D721Med (cell line): Measurements from ENCODE around the gene GRID2.

Experiments
- DNase-seq: peaks from one replicate; pipeline ENCODE4 v3.0.0; 2011; ENCODE audit warnings: low spot score; ENCODE audit not compliant: insufficient read length
- FAIRE-seq: peaks from 2 replicates; lab custom pipeline; 2011; peaks lifted over from hg19 to GRCh38; lab: Jason Lieb, UNC
- TF ChIP-seq, protein P1 (sequence below): IDR thresholded peaks from 2 replicates; pipeline ENCODE4 v1.5.1; 2012; ENCODE audit warnings: mild to moderate bottlenecking, control low read depth; ENCODE audit not compliant: insufficient read depth; ENCODE audit errors: missing control alignments

Gene GRID2

DNA sequence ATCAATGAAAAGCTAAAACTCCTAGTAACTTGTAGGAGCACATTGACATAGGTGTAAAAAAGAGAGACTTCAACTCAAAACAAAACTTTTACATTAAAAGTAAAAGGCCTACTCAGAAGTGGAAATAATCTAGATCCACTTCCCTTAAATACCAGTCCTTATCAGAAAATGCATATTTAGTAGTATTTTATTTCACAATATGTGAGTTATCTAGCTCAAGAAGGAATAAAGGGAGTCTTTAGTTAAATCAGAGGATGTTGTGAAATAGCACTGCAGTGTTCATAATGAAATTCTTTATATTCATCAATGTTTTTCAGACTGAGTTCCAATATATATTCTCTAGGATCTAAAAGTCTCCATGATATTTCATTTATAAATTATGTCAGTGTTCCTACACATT lies 715.0 kb downstream of the GRID2 start:
- FAIRE-seq (no peak), DNase-seq (no peak)
- TF ChIP-seq, protein P1, sequence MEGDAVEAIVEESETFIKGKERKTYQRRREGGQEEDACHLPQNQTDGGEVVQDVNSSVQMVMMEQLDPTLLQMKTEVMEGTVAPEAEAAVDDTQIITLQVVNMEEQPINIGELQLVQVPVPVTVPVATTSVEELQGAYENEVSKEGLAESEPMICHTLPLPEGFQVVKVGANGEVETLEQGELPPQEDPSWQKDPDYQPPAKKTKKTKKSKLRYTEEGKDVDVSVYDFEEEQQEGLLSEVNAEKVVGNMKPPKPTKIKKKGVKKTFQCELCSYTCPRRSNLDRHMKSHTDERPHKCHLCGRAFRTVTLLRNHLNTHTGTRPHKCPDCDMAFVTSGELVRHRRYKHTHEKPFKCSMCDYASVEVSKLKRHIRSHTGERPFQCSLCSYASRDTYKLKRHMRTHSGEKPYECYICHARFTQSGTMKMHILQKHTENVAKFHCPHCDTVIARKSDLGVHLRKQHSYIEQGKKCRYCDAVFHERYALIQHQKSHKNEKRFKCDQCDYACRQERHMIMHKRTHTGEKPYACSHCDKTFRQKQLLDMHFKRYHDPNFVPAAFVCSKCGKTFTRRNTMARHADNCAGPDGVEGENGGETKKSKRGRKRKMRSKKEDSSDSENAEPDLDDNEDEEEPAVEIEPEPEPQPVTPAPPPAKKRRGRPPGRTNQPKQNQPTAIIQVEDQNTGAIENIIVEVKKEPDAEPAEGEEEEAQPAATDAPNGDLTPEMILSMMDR = no peak

DNA sequence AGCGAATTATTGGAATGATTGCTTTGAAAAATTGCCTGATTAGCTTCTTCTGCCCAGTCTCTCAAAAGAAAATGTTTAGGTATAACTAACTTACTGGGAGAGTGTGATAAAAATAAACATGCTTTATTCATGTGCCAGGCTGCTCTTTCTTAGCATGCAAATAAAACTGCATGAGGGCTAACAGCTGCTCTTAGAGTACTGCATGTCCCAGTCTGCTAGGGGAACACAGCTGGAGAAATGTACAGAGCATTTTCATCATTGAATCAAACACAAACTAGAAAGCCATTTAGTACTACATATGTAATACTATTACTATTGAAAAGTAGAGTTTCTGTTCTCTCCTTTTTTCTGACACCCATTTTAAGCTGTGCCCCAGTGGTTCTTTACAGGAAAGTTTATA lies 726.0 kb downstream of the GRID2 start:
- TF ChIP-seq, protein P1 = no peak
- FAIRE-seq (no peak), DNase-seq (no peak)

DNA sequence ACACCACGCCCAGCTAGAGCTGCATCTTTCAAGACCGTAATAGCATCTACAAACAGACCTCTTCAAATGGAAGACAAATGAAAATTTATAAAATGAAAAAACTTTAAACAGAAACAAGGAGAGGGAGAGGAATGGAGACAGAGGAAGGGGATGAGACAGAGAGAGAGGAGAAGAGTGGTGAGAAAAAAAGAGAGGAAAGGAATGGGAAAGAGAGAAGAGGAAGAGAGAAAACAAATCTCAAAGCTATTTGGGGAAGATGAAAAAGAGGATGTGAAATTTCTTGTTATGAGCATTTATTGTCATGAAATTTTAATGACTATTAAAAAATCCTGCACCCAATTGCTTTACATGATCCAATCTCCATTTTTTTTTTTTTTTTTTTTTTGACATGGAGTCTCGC lies 726.9 kb downstream of the GRID2 start:
- DNase-seq (no peak), FAIRE-seq (no peak)
- TF ChIP-seq, protein P1 = no peak

DNA sequence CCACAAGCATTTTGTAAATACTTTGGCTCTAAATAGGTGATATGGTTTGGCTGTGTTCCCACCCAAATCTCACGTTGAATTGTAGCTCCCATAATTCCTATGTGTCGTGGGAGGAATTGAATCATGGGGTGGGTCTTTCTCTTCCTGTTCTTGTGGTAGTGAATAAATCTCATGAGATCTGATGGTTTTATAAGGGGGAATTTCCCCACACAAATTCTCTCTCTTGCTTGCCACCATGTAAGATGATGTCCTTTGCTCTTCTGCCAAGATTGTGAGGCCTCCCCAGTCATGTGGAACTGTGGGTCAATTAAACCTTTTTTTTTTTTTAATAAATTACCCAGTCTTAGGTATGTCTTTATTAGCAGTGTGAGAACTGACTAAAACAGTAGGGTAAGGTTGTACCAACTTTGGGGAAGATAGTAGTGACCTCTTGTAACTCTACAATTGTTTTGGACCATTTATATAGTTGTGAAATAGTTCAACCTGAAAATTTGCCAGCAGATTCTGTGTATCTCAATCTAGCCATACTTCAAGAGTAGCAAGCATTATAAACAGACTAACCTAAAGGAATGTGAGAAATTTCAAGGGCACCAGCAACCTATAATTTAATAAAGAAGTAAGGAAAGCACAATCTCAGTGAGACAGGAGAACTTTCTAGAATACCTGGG lies 727.8 kb downstream of the GRID2 start:
- TF ChIP-seq, protein P1 = no peak
- FAIRE-seq (no peak), DNase-seq (no peak)

DNA sequence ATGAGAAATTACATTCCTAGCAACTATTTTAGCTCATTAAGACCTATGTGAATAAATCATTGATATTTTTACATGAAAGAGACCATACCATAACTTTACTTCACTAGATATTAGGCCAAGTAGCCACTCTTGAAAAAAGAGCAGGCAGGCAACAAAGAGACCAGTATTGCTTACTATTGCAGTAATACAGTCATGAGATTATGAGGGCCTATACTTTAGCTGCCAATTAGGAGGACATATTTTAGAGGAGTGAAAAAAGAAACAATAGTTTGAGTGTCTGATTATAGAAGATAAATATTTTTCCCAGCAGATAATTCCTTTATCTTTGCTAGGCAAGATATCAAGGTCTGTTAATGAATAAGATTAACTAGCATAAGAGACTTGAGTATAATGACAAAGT lies 739.0 kb downstream of the GRID2 start:
- no peak for DNase-seq
- TF ChIP-seq, protein P1 = no peak
- no peak for FAIRE-seq

DNA sequence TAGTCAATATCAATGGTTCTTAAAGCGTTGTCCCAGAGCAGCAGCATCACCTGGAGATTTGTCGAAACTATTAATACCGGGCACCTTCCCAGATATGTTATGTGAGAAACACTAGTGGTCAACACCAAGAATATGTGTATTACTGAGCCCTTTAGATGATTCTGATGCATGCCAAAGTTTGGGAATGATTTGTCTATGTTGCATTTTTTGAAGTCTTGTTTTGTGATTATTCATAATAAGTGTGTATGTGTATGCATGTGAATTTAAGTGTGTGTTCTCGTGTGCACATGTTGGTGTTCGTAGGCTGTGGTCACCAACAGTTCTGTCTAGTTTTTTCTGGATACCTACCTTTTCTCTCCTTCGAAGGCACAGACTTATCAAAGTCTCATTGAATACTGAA lies 749.4 kb downstream of the GRID2 start:
- DNase-seq = no peak
- TF ChIP-seq, protein P1 = no peak
- FAIRE-seq = no peak

DNA sequence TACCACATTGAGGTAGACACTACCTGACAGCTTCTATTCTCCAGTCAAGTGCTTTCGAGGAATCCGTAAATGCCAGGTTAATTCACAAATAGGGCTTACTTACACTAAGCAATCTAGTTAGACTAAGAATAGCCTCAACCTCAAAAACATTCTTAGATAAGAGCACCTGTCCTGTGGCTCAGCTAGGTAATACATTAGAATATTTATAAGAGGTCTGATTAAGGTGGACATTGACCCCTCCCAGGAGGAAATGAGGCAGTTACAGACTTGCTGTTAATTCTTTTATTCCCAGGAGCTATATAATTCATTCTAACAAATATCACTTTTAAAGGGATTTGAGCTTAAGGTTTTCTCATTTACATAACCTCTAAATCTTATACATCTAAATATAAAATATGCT lies 758.1 kb downstream of the GRID2 start:
- DNase-seq = no peak
- FAIRE-seq = no peak

More for the DNA sequence above, 758.1 kb downstream of the GRID2 start:
- TF ChIP-seq, protein P1 = no peak
